Sigmoid colon (tissue), 7 donors: ENCODE results near the gene ZNF284. TPM values are rescaled to one million over a fixed set of nuclear protein-coding genes. Genes with fewer than 3 reads are reported as not detected.

Experiments
- DNase-seq: peaks from one replicate; pipeline ENCODE4 v3.0.0-alpha.2; 2019
- H3K27ac ChIP-seq, 4 donors: fragments of 200-600 bp; sonication (generic); one replicate each; pipeline ENCODE4 v1.5.1; 2016 to 2019; ENCODE audit warnings: mild to moderate bottlenecking in 1 of 4
- H3K27me3 ChIP-seq, 3 donors: fragments of 200-600 bp; sonication (generic); one replicate each; pipeline ENCODE4 v1.5.1; 2019; ENCODE audit warnings: mild to moderate bottlenecking in 1 of 3
- H3K36me3 ChIP-seq, 4 donors: fragments of 200-600 bp; sonication (generic); one replicate each; pipeline ENCODE4 v1.5.1; 2016 to 2019
- H3K4me1 ChIP-seq, 4 donors: fragments of 200-600 bp; sonication (generic); one replicate each; pipeline ENCODE4 v1.5.1; 2017 to 2019
- H3K4me3 ChIP-seq, 4 donors: fragments of 200-600 bp; sonication (generic); one replicate each; pipeline ENCODE4 v1.5.1; 2017 to 2019; ENCODE audit warnings: mild to moderate bottlenecking in 2 of 4, moderate library complexity in 1 of 4
- H3K9me3 ChIP-seq, 4 donors: fragments of 200-600 bp in 3 of 4; sonication (generic) in 3 of 4; one replicate each; pipeline versions ENCODE4 v1.5.1 to v1.6.1; 2013 to 2019
- CTCF ChIP-seq, 4 experiments: fragments of 450-650 bp in 3 of 4; fragments of 200-600 bp in 1 of 4; IDR thresholded peaks; one replicate each; pipeline ENCODE4 v1.5.1; 2016 to 2019; ENCODE audit warnings: antibody characterized with exemption in 4 of 4, mild to moderate bottlenecking in 3 of 4, moderate library complexity in 2 of 4
- EP300 ChIP-seq, 4 donors: sonication (generic); formaldehyde crosslinking; IDR thresholded peaks; one replicate each; pipeline ENCODE4 v1.6.1; 2017; ENCODE audit warnings: antibody characterized with exemption in 4 of 4
- POLR2A ChIP-seq, 2 donors: fragments of 450-650 bp; IDR thresholded peaks; one replicate each; pipeline ENCODE4 v1.6.1; 2016; ENCODE audit warnings: antibody characterized with exemption in 2 of 2, mild to moderate bottlenecking in 2 of 2, moderate library complexity in 2 of 2
- POLR2AphosphoS5 ChIP-seq, 4 donors: sonication (generic); formaldehyde crosslinking; IDR thresholded peaks; one replicate each; pipeline ENCODE4 v1.6.1; 2017; ENCODE audit warnings: antibody characterized with exemption in 4 of 4
- WGBS, 2 donors: extraction: QIAGEN DNeasy Blood & Tissue Kit; methylation state at CpG; one replicate each; pipeline ENCODE4 v1.1.7; 2013; 5-methylcytosine and 5-hydroxymethylcytosine counted together
- intact Hi-C: fragments of 100-400 bp; cut with DNase I; formaldehyde crosslinking; loops from one replicate; pipeline ENCODE4 v1.15.1; 2023
- polyA plus RNA-seq, 3 donors: library from polyadenylated mRNA; stranded (reverse); fragments of 200-250 nt; gene quantifications; one replicate each; pipeline ENCODE4 v1.2.3, GENCODE V29; 2013
- total RNA-seq, 4 donors: library from RNA; depleted of rRNA; stranded (reverse); fragments of >200 nt; gene quantifications; one replicate each; pipeline ENCODE4 v1.1.0, GENCODE V29; 2016
- donor health status: healthy with polysubstance abuse.
- donor health status: Bipolar disorder and iron deficiency.
- donor health status: healthy.

ZNF284 gene
- total and polyA plus RNA-seq, 7 donors = 0.46 to 3.6 (median 1.8) TPM

- DNase-seq = no peak
- TF ChIP-seq EP300 (IDR thresholded peaks at IDR 0.05) (no peak), CTCF (IDR thresholded peaks at IDR 0.05) (no peak), POLR2A (IDR thresholded peaks at IDR 0.05) (no peak), POLR2AphosphoS5 (IDR thresholded peaks at IDR 0.05) (no peak)
- Histone ChIP-seq H3K36me3 (peaks cover 27 to 67% (median 57%) of the 10 kb centered on the region in 4 donors), H3K4me1 (no peaks in the 10 kb centered on the region), H3K27me3 (no peaks in the 10 kb centered on the region), H3K9me3 (peaks cover 29 to 60% (median 50%) of the 10 kb centered on the region in 4 donors), H3K4me3 (no peak overlapping the region), H3K27ac (no peak overlapping the region)
- 89 to 91% methylated on average over 1 of the region's 1 CpG for WGBS, 2 donors
- intact Hi-C loops = no loop called here
Observed at GRCh38 chr19:44032001-44032610, 39.9 kb upstream of the ZNF284 start.

- intact Hi-C loops = no loop called here
- Histone ChIP-seq H3K4me3 (no peak overlapping the region), H3K9me3 (peaks cover 0 to 10% (median 8%) of the 10 kb centered on the region in 4 donors), H3K4me1 (no peaks in the 10 kb centered on the region), H3K36me3 (no peaks in the 10 kb centered on the region), H3K27ac (no peak overlapping the region), H3K27me3 (no peaks in the 10 kb centered on the region)
- 78 to 89% methylated on average over 2 of the region's 2 CpGs for WGBS, 2 donors
- TF ChIP-seq EP300 (IDR thresholded peaks at IDR 0.05) (no peak), POLR2A (IDR thresholded peaks at IDR 0.05) (no peak)
- DNase-seq = no peak
Observed at GRCh38 chr19:44042147-44042546, 29.8 kb upstream of the ZNF284 start.

DNA sequence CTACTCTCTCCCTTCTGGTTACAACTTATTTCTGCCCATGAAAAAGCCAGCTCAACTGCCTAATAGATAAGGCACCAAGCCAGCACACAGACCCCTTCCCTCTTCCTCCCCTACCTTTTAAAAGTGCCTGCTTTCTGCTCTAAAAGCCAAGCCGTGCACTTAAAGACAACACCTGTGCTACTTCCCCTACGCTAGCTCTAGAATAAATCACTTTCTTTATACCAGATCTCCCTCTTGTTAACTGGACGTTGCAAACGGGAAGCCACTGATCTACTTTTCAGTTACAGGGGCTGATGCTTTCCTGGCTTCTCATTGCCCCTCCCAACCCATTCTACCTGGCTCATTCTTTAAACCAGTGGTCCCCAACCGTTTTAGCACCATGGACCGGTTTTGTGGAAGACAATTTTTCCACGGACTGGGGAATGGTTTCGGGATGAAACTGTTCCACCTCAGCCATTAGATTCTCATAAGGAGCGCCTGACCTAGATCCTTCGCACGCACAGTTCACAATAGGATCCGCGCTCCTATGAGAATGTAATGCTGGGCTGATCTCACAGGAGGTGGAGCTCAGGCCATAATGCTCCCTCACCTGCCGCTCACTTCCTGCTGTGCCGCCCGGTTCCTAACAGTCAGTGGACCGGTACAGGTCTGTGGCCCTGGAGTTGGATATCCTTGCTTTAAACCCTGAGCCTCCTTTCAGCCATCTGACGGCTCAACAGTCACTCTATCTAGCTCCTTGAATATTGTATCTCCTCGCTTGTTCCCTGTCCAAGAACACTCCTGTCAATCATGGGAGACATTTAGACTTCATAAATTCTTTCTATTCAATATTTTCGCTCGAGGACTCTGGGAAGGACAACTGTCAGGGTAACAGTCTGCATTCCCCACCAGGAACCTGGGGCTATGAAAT is 21.0 kb upstream of the ZNF284 start:
- intact Hi-C loops = loop anchor here (2.0 to 5.0 kb wide), 4 partner anchors 24 to 161 kb away; partner anchors contain the start of genes ZNF225, ZNF226 and ZNF227
- peaks cover 0 to 17% (median 13%) of the 10 kb centered on the region in 4 donors for H3K4me1 ChIP-seq
- 10 to 13% methylated on average over 21 of the region's 21 CpGs for WGBS, 2 donors

GRCh38 chr19:44051650-44052402 is 20.1 kb upstream of the ZNF284 start, which contains the start of gene ZNF223:
ZNF223 (plus strand) TSS chr19:44052036; CDS start chr19:44055177, 3,141 bp downstream.
- WGBS, 2 donors = 2% methylated on average over 38 of the region's 38 CpGs
- peaks cover 0 to 3% (median 0%) of the 10 kb centered on the region in 4 donors for H3K9me3 ChIP-seq
- intact Hi-C loops = loop anchor here (1.0 to 5.0 kb wide), 6 partner anchors 25 to 160 kb away; partner anchors contain the start of genes ZNF224, ZNF225, ZNF226 and ZNF227
- H3K4me3 ChIP-seq = peak within 1 kb of the TSS; percentile 58 to 81 (median 68)
- peaks cover 0 to 7% (median 0%) of the 10 kb centered on the region in 3 donors for H3K27me3 ChIP-seq
- H3K27ac ChIP-seq = peak within 1 kb of the TSS; percentile 73 to 78 (median 77)
- peak in 3 of 4 donors; percentile 52 to 87 (median 59) for TF ChIP-seq POLR2AphosphoS5 (IDR thresholded peaks at IDR 0.05)
- no peak for TF ChIP-seq CTCF (IDR thresholded peaks at IDR 0.05)
- TF ChIP-seq EP300 (IDR thresholded peaks at IDR 0.05) = peak in 1 of 4 donors; percentile 28
- H3K4me1 ChIP-seq = peaks cover 0 to 17% (median 13%) of the 10 kb centered on the region in 4 donors
- peaks cover 0 to 17% (median 6%) of the 10 kb centered on the region in 4 donors for H3K36me3 ChIP-seq
- DNase-seq = peak; percentile 97

More for the DNA sequence above, 21.0 kb upstream of the ZNF284 start:
- no peak for DNase-seq
- TF ChIP-seq EP300 (IDR thresholded peaks at IDR 0.05) (no peak), POLR2A (IDR thresholded peaks at IDR 0.05) (no peak), CTCF (IDR thresholded peaks at IDR 0.05) (no peak), POLR2AphosphoS5 (IDR thresholded peaks at IDR 0.05) (no peak)
- peak overlapping the region; percentile 58 to 81 (median 68) for H3K4me3 ChIP-seq
- peaks cover 0 to 7% (median 0%) of the 10 kb centered on the region in 3 donors for H3K27me3 ChIP-seq
- peaks cover 0 to 3% (median 0%) of the 10 kb centered on the region in 4 donors for H3K9me3 ChIP-seq
- peaks cover 0 to 13% (median 5%) of the 10 kb centered on the region in 4 donors for H3K36me3 ChIP-seq
- peak overlapping the region; percentile 47 to 78 (median 75) for H3K27ac ChIP-seq
